Measurements from ENCODE around the gene MSH6.

MSH6 gene

GRCh38 chr2:47810850-47811249 is 27.9 kb downstream of the MSH6 start:
- H3K4me1 ChIP-seq (ENCODE audit: insufficient read depth, low read length): no peaks in the 10 kb centered on the region
- no peak overlapping the region for H3K4me3 ChIP-seq (ENCODE audit: low read length)
- no peaks in the 10 kb centered on the region for H3K27me3 ChIP-seq (ENCODE audit: insufficient read depth, low read length)
- H3K36me3 ChIP-seq (ENCODE audit: insufficient read depth, low read length): peaks cover 92% of the 10 kb centered on the region
- H3K27ac ChIP-seq (ENCODE audit: low read depth, low read length): no peak overlapping the region
- H3K9ac ChIP-seq (ENCODE audit: low read depth, low read length): no peak overlapping the region
- no peaks in the 10 kb centered on the region for H3K9me3 ChIP-seq (ENCODE audit: insufficient read depth, low read depth, low read length)

- Histone ChIP-seq H3K27me3 (ENCODE audit: insufficient read depth, low read length) (no peaks in the 10 kb centered on the region), H3K27ac (ENCODE audit: low read depth, low read length) (no peak overlapping the region), H3K4me1 (ENCODE audit: insufficient read depth, low read length) (no peaks in the 10 kb centered on the region), H3K36me3 (ENCODE audit: insufficient read depth, low read length) (peaks cover 92% of the 10 kb centered on the region), H3K9me3 (ENCODE audit: insufficient read depth, low read depth, low read length) (no peaks in the 10 kb centered on the region), H3K9ac (ENCODE audit: low read depth, low read length) (no peak overlapping the region), H3K4me3 (ENCODE audit: low read length) (no peak overlapping the region)
- WGBS: 95% methylated on average over 1 of the region's 1 CpG
Measured at GRCh38 chr2:47811668-47812067, 28.7 kb downstream of the MSH6 start.

GRCh38 chr2:47815764-47816163 is 32.8 kb downstream of the MSH6 start:
- 95% methylated on average over 10 of the region's 10 CpGs for WGBS
- Histone ChIP-seq H3K9ac (ENCODE audit: low read depth, low read length) (no peak overlapping the region), H3K9me3 (ENCODE audit: insufficient read depth, low read depth, low read length) (no peaks in the 10 kb centered on the region), H3K4me1 (ENCODE audit: insufficient read depth, low read length) (no peaks in the 10 kb centered on the region), H3K27ac (ENCODE audit: low read depth, low read length) (no peak overlapping the region), H3K27me3 (ENCODE audit: insufficient read depth, low read length) (no peaks in the 10 kb centered on the region), H3K36me3 (ENCODE audit: insufficient read depth, low read length) (peaks cover 91% of the 10 kb centered on the region), H3K4me3 (ENCODE audit: low read length) (no peak overlapping the region)

- no peak overlapping the region for H3K4me3 ChIP-seq (ENCODE audit: low read length)
- no peaks in the 10 kb centered on the region for H3K4me1 ChIP-seq (ENCODE audit: insufficient read depth, low read length)
- no peak overlapping the region for H3K27ac ChIP-seq (ENCODE audit: low read depth, low read length)
- H3K27me3 ChIP-seq (ENCODE audit: insufficient read depth, low read length): no peaks in the 10 kb centered on the region
- peaks cover 93% of the 10 kb centered on the region for H3K36me3 ChIP-seq (ENCODE audit: insufficient read depth, low read length)
- H3K9ac ChIP-seq (ENCODE audit: low read depth, low read length): no peak overlapping the region
- H3K9me3 ChIP-seq (ENCODE audit: insufficient read depth, low read depth, low read length): no peaks in the 10 kb centered on the region
- 100% methylated on average over 1 of the region's 2 CpGs for WGBS
Measured at GRCh38 chr2:47818777-47819176, 35.8 kb downstream of the MSH6 start.

GRCh38 chr2:47819834-47820233 is 36.9 kb downstream of the MSH6 start:
- Histone ChIP-seq H3K27ac (ENCODE audit: low read depth, low read length) (no peak overlapping the region), H3K9ac (ENCODE audit: low read depth, low read length) (no peak overlapping the region), H3K4me3 (ENCODE audit: low read length) (no peak overlapping the region), H3K9me3 (ENCODE audit: insufficient read depth, low read depth, low read length) (no peaks in the 10 kb centered on the region), H3K4me1 (ENCODE audit: insufficient read depth, low read length) (no peaks in the 10 kb centered on the region), H3K27me3 (ENCODE audit: insufficient read depth, low read length) (no peaks in the 10 kb centered on the region), H3K36me3 (ENCODE audit: insufficient read depth, low read length) (peaks cover 95% of the 10 kb centered on the region)
- 100% methylated on average over 1 of the region's 3 CpGs for WGBS

- peaks cover 94% of the 10 kb centered on the region for H3K36me3 ChIP-seq (ENCODE audit: insufficient read depth, low read length)
- H3K27me3 ChIP-seq (ENCODE audit: insufficient read depth, low read length): no peaks in the 10 kb centered on the region
- no peak overlapping the region for H3K9ac ChIP-seq (ENCODE audit: low read depth, low read length)
- no peak overlapping the region for H3K4me3 ChIP-seq (ENCODE audit: low read length)
- no peaks in the 10 kb centered on the region for H3K4me1 ChIP-seq (ENCODE audit: insufficient read depth, low read length)
- H3K9me3 ChIP-seq (ENCODE audit: insufficient read depth, low read depth, low read length): no peaks in the 10 kb centered on the region
- no peak overlapping the region for H3K27ac ChIP-seq (ENCODE audit: low read depth, low read length)
Measured at GRCh38 chr2:47822518-47822917, 39.6 kb downstream of the MSH6 start.

- H3K4me3 ChIP-seq (ENCODE audit: low read length): no peak overlapping the region
- H3K27me3 ChIP-seq (ENCODE audit: insufficient read depth, low read length): no peaks in the 10 kb centered on the region
- H3K9me3 ChIP-seq (ENCODE audit: insufficient read depth, low read depth, low read length): no peaks in the 10 kb centered on the region
- H3K9ac ChIP-seq (ENCODE audit: low read depth, low read length): no peak overlapping the region
- peaks cover 92% of the 10 kb centered on the region for H3K36me3 ChIP-seq (ENCODE audit: insufficient read depth, low read length)
- 92% methylated on average over 2 of the region's 2 CpGs for WGBS
- H3K27ac ChIP-seq (ENCODE audit: low read depth, low read length): no peak overlapping the region
- no peaks in the 10 kb centered on the region for H3K4me1 ChIP-seq (ENCODE audit: insufficient read depth, low read length)
Measured at GRCh38 chr2:47833516-47833968, 50.6 kb downstream of the MSH6 start.

- H3K4me1 ChIP-seq (ENCODE audit: insufficient read depth, low read length): no peaks in the 10 kb centered on the region
Measured at GRCh38 chr2:47838249-47838648, 55.3 kb downstream of the MSH6 start.

GRCh38 chr2:47838686-47839085 is 55.7 kb downstream of the MSH6 start:
- Histone ChIP-seq H3K27ac (ENCODE audit: low read depth, low read length) (no peak overlapping the region), H3K9me3 (ENCODE audit: insufficient read depth, low read depth, low read length) (no peaks in the 10 kb centered on the region), H3K27me3 (ENCODE audit: insufficient read depth, low read length) (no peaks in the 10 kb centered on the region), H3K36me3 (ENCODE audit: insufficient read depth, low read length) (peaks cover 64% of the 10 kb centered on the region), H3K9ac (ENCODE audit: low read depth, low read length) (no peak overlapping the region), H3K4me3 (ENCODE audit: low read length) (no peak overlapping the region), H3K4me1 (ENCODE audit: insufficient read depth, low read length) (no peaks in the 10 kb centered on the region)
- WGBS: 99% methylated on average over 3 of the region's 4 CpGs

More at GRCh38 chr2:47838249-47838648, 55.3 kb downstream of the MSH6 start:
- H3K27ac ChIP-seq (ENCODE audit: low read depth, low read length): no peak overlapping the region
- peaks cover 64% of the 10 kb centered on the region for H3K36me3 ChIP-seq (ENCODE audit: insufficient read depth, low read length)
- H3K27me3 ChIP-seq (ENCODE audit: insufficient read depth, low read length): no peaks in the 10 kb centered on the region
- no peak overlapping the region for H3K4me3 ChIP-seq (ENCODE audit: low read length)
- H3K9ac ChIP-seq (ENCODE audit: low read depth, low read length): no peak overlapping the region
- no CpG with 5 or more reads among the region's 1 CpG for WGBS
- no peaks in the 10 kb centered on the region for H3K9me3 ChIP-seq (ENCODE audit: insufficient read depth, low read depth, low read length)

GRCh38 chr2:47842846-47843245 is 59.9 kb downstream of the MSH6 start:
- Histone ChIP-seq H3K9ac (ENCODE audit: low read depth, low read length) (no peak overlapping the region), H3K36me3 (ENCODE audit: insufficient read depth, low read length) (peaks cover 25% of the 10 kb centered on the region), H3K4me3 (ENCODE audit: low read length) (no peak overlapping the region), H3K9me3 (ENCODE audit: insufficient read depth, low read depth, low read length) (no peaks in the 10 kb centered on the region), H3K4me1 (ENCODE audit: insufficient read depth, low read length) (no peaks in the 10 kb centered on the region), H3K27ac (ENCODE audit: low read depth, low read length) (no peak overlapping the region), H3K27me3 (ENCODE audit: insufficient read depth, low read length) (no peaks in the 10 kb centered on the region)
- WGBS: 93% methylated on average over 3 of the region's 3 CpGs

GRCh38 chr2:47843407-47843806 is 60.5 kb downstream of the MSH6 start:
- H3K4me3 ChIP-seq (ENCODE audit: low read length): no peak overlapping the region
- H3K9ac ChIP-seq (ENCODE audit: low read depth, low read length): no peak overlapping the region
- H3K36me3 ChIP-seq (ENCODE audit: insufficient read depth, low read length): peaks cover 20% of the 10 kb centered on the region
- H3K27ac ChIP-seq (ENCODE audit: low read depth, low read length): no peak overlapping the region
- H3K9me3 ChIP-seq (ENCODE audit: insufficient read depth, low read depth, low read length): no peaks in the 10 kb centered on the region
- 97% methylated on average over 1 of the region's 1 CpG for WGBS
- no peaks in the 10 kb centered on the region for H3K4me1 ChIP-seq (ENCODE audit: insufficient read depth, low read length)
- H3K27me3 ChIP-seq (ENCODE audit: insufficient read depth, low read length): no peaks in the 10 kb centered on the region

- H3K27me3 ChIP-seq (ENCODE audit: insufficient read depth, low read length): no peaks in the 10 kb centered on the region
- WGBS: 89% methylated on average over 2 of the region's 2 CpGs
- H3K27ac ChIP-seq (ENCODE audit: low read depth, low read length): no peak overlapping the region
Measured at GRCh38 chr2:47844162-47844561, 61.2 kb downstream of the MSH6 start.

More at GRCh38 chr2:47844162-47844561, 61.2 kb downstream of the MSH6 start:
- no peak overlapping the region for H3K9ac ChIP-seq (ENCODE audit: low read depth, low read length)
- H3K4me1 ChIP-seq (ENCODE audit: insufficient read depth, low read length): no peaks in the 10 kb centered on the region
- H3K36me3 ChIP-seq (ENCODE audit: insufficient read depth, low read length): peaks cover 12% of the 10 kb centered on the region
- no peak overlapping the region for H3K4me3 ChIP-seq (ENCODE audit: low read length)
- no peaks in the 10 kb centered on the region for H3K9me3 ChIP-seq (ENCODE audit: insufficient read depth, low read depth, low read length)

Data from HUES64 (cell line).